NCI-H226 (cell line): ENCODE results near the gene TEAD3.
"Not testable (repeated sequence)": the region's sequence is repeated elsewhere in the genome, so short reads cannot be mapped to it uniquely, and the experiment has no call there.

Experiments
- DNase-seq: peaks from one replicate; pipeline ENCODE4 v3.0.0-alpha.2; 2015

Gene TEAD3

DNA sequence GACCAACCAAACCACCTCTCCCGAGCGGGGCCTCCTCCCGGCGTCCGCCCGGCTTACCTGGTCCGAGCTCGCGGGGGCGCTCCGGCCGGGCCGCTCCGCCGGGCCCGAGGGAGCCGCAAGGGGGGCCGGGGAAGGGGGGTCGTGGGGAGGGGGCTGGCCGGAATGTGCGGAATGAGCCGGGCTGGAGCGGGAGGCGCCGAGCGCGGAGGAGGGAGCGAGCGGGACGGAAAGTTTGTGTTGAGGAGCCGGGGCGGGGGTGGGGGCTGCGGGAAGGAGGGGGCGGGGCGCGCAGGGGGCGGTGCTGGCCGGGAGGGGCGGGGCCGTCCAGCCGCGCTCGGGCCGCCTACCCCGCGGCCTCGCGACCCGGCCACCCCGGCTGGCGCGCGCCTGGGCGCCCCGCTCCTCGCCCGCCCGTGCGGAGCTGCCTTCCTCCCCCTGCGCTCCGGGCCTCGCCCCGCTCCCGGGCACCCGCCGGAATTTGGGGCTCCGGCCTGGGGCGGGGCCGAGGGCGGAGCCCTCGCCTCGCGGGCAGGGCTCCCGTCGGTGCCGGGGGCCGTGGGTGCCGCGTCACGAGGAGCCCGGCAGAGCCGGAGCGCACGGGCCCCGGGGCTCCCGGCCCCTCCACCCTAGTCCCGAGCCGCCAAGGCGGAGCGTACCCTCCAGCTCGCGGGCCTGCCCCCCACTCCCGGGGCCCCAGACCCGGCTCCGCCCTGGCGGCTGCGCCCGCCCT lies at the start of gene TEAD3:
Gene TEAD3 (minus strand): TSS at position 239 of the 730 bp plus-strand sequence.
- peak; percentile 62 for DNase-seq

DNA sequence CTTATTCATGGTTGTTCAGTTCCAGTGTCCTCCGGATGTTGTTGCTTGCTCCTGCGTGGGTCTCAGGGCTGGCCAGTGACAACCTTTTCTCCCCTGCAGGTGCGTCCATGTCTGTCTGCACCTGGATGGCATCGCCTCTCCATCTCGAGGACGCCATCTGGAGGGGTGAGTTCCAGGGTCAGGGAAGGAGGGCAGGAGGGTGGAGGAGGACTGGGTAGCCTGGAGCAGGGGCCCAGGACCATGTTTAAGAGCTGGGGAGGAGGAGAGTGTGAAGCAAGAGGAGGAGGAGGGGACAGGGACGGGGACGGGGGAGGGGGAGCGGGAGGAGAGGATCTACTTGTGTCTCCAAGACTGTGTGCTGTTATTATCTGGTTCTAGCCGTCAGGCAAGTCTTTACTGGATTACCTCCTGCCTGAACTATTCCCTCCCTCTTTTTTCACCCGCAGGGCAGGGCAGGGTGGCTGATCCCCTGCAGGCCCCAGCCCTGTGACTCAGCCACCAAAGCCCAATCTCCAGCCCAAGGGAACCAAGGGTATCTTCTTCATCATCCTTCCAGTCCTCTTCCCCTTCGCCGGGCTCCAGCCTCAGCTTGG lies 48.0 kb upstream of the TEAD3 start:
- DNase-seq = no peak

GRCh38 chr6:35543459-35544193 lies 46.7 kb upstream of the TEAD3 start:
- DNase-seq = no peak

- no peak for DNase-seq
Observed at GRCh38 chr6:35541836-35542235, 45.0 kb upstream of the TEAD3 start.

DNA sequence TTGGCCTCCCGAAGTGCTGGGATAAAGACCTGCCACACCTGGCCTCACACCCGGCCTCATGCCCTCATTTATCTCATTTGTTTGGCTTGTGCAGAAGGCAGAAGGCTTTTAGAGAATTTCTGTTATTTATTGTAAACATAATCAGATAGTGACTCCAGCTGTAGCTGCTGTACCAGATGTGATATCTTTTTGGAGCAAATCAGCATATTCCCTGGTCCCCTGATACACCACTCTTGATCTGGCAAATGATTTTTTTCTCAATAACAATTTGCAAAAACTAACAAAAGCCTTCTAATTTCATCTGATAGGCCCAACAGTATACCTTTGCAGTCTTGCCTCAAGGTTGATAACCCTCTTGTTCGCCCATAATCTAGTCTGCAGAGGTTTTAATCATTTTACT lies 42.3 kb upstream of the TEAD3 start:
- no peak for DNase-seq

DNA sequence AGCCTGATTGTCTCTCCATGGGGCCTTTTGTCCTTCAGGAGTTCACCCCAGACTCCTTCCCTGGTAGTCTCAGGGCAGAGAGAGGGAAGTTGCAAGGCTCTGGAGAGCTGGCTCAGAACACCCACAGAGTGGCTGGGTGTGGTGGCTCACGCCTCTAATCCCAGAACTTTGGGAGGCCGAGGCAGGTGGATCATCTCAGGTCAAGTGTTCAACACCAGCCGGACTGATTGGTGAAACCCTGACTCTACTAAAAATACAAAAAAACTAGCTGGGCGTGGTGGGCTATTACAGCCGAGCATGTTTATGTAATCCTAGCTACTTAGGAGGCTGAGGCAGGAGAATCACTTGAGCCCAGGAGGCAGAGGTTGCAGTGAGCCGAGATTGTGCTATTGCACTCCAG lies 39.0 kb upstream of the TEAD3 start:
- not testable (repeated sequence) for DNase-seq

GRCh38 chr6:35534407-35535170 lies 37.7 kb upstream of the TEAD3 start:
- DNase-seq = no peak

DNA sequence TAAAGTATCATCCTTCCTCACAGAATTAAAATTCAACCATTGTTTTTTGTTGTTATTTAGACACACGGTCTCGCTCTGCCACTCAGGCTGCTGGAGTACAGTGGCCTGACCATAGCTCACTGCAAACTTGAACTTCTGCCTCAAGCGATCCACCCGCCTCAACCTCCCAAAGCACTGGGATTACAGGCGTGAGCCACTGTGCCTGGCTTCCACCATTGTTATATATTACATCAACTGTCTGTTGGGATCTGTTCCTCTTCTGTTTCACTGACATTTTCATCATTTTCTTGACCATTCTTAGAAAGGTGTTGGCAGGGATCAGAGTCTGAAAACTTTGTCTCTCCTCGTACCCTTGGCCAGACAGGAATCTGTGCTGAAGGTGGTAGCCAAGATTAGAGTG lies 37.1 kb upstream of the TEAD3 start:
- no peak for DNase-seq

- no peak for DNase-seq
Observed at GRCh38 chr6:35532126-35532525, 35.2 kb upstream of the TEAD3 start.

GRCh38 chr6:35524380-35525020 lies 27.6 kb upstream of the TEAD3 start:
- no peak for DNase-seq

- peak; percentile 29 for DNase-seq
Observed at GRCh38 chr6:35522660-35523658, 26.1 kb upstream of the TEAD3 start.

DNA sequence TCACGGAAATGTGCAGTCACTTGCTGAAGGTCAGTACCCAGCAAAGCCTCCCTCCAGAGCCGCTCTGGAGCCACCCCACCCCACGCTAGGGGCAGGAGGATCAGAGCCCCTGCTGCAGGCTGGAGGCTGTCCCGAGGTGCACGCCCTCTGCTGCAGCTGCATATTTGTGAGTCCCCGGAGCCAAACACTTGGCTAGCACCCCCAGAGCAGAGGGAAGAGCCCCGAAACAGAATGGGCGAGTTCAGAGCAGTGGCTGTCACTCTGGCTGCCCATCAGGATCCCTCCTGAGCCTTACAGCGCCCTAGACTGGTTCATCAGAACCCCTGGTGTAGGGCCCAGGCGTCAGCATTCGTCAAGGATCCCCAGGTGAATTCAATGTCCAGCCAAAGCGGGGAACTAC lies 25.3 kb upstream of the TEAD3 start:
- no peak for DNase-seq

DNA sequence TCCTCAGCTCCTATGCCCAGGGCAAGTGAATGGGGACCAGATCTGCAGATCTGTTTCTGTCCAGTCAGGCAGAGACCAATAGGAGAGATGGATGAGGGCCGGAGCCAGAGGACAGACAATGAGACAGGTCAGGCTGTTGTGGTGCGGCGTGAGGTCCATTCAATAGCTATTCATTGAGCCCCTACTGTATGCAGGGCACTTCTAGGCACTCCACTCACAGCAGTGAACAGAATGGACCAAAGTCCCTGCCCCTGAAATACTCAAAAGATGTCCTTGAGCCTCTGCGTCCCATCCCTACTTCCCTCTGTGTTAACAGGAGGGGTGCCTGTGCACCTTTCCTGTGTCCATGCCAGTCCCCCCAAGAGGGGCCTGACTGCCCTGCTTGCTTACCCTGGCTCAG lies 24.4 kb upstream of the TEAD3 start:
- DNase-seq = no peak

- DNase-seq = no peak
Observed at GRCh38 chr6:35519313-35520015, 22.6 kb upstream of the TEAD3 start.

- DNase-seq = no peak
Observed at GRCh38 chr6:35518566-35519312, 21.9 kb upstream of the TEAD3 start.

- DNase-seq = not testable (repeated sequence)
Observed at GRCh38 chr6:35517978-35518377, 21.1 kb upstream of the TEAD3 start.

DNA sequence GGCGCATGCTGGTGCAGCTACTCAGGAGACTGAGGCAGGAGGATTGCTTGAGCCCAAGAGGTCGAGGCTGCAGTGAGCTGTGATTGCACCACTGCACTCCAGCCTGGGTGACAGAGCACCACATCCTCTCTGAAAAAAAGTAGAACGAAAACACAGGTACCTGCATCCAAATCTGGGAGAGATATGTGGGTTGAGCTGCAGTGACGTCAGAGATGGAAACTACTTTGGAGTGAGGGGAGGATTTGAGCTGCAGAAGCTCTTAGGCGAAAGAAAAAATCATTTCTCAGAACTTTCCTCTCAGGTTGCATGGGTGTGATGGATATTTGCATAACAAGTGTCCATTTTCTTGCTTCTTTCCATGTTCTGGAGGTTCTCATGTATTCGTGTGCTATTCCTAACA lies 19.8 kb upstream of the TEAD3 start:
- DNase-seq = no peak

- DNase-seq = not testable (repeated sequence)
Observed at GRCh38 chr6:35515939-35516338, 19.1 kb upstream of the TEAD3 start.

DNA sequence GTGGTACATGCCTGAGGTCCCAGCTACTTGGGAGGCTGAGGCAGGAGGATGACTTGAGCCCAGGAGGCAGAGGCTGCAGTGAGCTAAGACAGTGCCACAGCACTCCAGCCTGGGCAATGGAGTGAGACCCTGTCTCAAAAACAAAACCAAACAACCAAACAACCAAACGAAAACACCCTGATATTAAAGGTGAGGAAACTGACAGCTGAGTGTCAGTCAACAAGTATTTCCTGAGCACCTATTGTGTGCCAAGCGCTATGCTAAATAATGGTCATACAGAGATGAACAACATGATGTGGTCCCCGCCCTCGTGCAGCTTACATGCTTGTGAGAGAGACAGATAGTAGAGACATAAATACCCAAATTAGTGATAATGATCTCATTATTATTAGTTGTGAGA lies 17.7 kb upstream of the TEAD3 start:
- no peak for DNase-seq

- peak; percentile 1 for DNase-seq
Observed at GRCh38 chr6:35512740-35513139, 15.9 kb upstream of the TEAD3 start, which contains the start of gene TULP1. TSS of gene TULP1 (minus strand) at chr6:35512896. CDS start at chr6:35512858, 38 bp downstream.
